ENCODE results near the gene PLXDC1. TPM values are rescaled to one million over a fixed set of nuclear protein-coding genes. Genes with fewer than 3 reads are reported as not detected.

PLXDC1 gene
- total RNA-seq, 4 donors from 2014 or later, result 1.8 to 13.4 (median 6.4) TPM

DNA sequence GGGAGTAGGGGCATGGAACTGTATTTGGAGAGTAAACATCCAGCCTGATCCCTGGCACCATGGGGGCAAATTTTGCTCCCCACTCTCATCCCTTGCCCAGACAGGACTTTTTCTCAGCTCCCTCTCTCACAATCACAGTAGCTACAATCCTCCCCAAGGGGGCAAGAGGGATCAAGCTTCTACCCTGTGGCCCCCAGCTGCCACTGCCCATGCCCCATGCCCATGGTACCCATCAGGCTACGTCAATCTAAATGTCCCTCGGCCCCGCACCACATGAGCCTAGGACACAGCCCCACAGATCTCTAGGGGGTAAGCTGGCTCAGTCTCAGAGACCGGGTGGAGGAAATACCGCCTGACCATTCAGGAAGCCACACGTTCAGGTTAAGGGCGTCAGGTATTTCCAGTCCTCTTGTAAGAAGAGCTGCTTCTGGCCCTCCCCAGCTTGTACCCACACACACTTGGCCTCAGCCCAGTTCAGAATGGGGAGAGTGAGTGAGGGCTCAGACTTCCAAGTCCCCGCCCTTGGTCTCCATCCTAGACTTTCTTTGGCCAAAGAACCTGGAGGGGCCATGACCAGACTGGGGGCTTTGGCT, 44.2 kb upstream of the PLXDC1 start:
- Histone ChIP-seq H3K4me3 (replicated peaks in 1 of 3) (peak overlapping the region in 1 of 3 donors; percentile 3), H3K9me3 (no peaks in the 10 kb centered on the region), H3K27me3 (no peaks in the 10 kb centered on the region), H3K36me3 (no peaks in the 10 kb centered on the region), H3K27ac (peak overlapping the region; percentile 33 to 55 (median 38)), H3K4me1 (peaks cover 32 to 35% of the 10 kb centered on the region in 2 donors)
- intact Hi-C loops (cut with DNase I), result no loop called here
- DNase-seq, result peak; percentile 72
- no peak for TF ChIP-seq POLR2A (IDR thresholded peaks at IDR 0.05)
- TF ChIP-seq, protein P1, sequence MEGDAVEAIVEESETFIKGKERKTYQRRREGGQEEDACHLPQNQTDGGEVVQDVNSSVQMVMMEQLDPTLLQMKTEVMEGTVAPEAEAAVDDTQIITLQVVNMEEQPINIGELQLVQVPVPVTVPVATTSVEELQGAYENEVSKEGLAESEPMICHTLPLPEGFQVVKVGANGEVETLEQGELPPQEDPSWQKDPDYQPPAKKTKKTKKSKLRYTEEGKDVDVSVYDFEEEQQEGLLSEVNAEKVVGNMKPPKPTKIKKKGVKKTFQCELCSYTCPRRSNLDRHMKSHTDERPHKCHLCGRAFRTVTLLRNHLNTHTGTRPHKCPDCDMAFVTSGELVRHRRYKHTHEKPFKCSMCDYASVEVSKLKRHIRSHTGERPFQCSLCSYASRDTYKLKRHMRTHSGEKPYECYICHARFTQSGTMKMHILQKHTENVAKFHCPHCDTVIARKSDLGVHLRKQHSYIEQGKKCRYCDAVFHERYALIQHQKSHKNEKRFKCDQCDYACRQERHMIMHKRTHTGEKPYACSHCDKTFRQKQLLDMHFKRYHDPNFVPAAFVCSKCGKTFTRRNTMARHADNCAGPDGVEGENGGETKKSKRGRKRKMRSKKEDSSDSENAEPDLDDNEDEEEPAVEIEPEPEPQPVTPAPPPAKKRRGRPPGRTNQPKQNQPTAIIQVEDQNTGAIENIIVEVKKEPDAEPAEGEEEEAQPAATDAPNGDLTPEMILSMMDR (IDR thresholded peaks at IDR 0.05), result no peak
- WGBS, 2 donors, result 30 to 52% methylated on average over 7 of the region's 8 CpGs

- H3K4me3 ChIP-seq (replicated peaks in 1 of 3), result no peak overlapping the region
- intact Hi-C loops (cut with DNase I), result no loop called here
- no peak for DNase-seq
These were observed 43.6 kb upstream of the PLXDC1 start for GRCh38 chr17:39194985-39195524.

DNA sequence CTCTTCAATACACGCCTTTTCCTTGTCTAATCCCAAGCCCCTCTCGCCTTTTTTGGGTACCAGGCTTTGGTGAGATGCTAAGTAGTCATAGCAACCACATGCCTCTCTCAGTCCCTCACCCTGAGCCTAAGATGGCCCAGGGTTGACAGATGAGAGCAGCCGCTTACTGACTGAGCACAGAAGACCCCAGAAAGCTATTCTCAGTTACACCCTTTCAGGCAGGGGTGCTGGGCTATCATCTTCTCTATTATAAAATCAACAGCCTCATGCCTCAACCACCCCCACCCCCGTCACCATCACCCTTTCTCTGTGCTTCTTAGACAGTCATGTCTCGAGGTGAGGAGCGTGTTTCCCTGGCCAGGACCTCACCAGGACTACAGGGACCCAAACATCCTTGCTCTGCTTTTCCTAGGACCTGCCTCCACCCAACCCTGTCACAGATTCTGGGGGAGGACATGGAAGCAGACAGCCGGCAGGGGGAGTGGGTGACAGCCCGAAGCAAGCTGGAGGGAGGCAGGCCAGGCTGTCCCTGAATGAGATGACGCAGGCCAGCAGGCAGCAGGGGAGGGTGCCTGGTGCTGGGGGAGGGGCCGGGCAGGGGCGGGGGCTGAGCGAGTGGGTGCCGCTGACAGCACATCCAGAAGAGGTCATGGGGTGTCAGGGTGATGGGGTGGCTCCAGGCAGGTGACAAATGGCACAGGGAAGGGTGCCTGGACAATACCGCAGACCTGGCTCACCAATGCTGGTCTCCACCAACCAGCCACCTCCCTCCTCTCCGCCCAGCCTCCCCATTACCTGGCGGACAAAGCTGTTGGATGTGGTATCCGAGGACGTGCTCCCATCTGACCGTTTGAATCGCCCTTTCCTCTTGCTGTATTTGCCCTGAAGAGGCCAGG, 42.9 kb upstream of the PLXDC1 start:
- WGBS, 2 donors, result 60 to 66% methylated on average over 19 to 20 of the region's 20 CpGs
- Histone ChIP-seq H3K36me3 (peaks cover 0 to 6% of the 10 kb centered on the region in 2 donors), H3K4me3 (replicated peaks in 1 of 3) (no peak overlapping the region), H3K27me3 (no peaks in the 10 kb centered on the region), H3K9me3 (no peaks in the 10 kb centered on the region), H3K27ac (peak overlapping the region in 1 of 3 donors; percentile 38), H3K4me1 (peaks cover 28 to 32% of the 10 kb centered on the region in 2 donors)
- no peak for DNase-seq
- intact Hi-C loops (cut with DNase I), result no loop called here
- TF ChIP-seq POLR2A (IDR thresholded peaks at IDR 0.05), result no peak
- TF ChIP-seq, protein P1 (IDR thresholded peaks at IDR 0.05), result no peak

More at GRCh38 chr17:39194985-39195524, 43.6 kb upstream of the PLXDC1 start:
- Histone ChIP-seq H3K9me3 (no peaks in the 10 kb centered on the region), H3K4me1 (peaks cover 31 to 35% of the 10 kb centered on the region in 2 donors), H3K27ac (peak overlapping the region in 2 of 3 donors; percentile 33 to 38), H3K27me3 (no peaks in the 10 kb centered on the region), H3K36me3 (peaks cover 0 to 3% of the 10 kb centered on the region in 2 donors)
- TF ChIP-seq POLR2A (IDR thresholded peaks at IDR 0.05), result no peak
- TF ChIP-seq, protein P1 (IDR thresholded peaks at IDR 0.05), result no peak
- WGBS, 2 donors, result 67 to 68% methylated on average over 6 to 8 of the region's 10 CpGs

GRCh38 chr17:39193346-39193745, 41.9 kb upstream of the PLXDC1 start:
- H3K27ac ChIP-seq, result no peak overlapping the region
- no peak for DNase-seq
- peaks cover 27 to 29% of the 10 kb centered on the region in 2 donors for H3K4me1 ChIP-seq
- TF ChIP-seq POLR2A (IDR thresholded peaks at IDR 0.05), result no peak
- TF ChIP-seq, protein P1 (IDR thresholded peaks at IDR 0.05), result no peak
- intact Hi-C loops (cut with DNase I), result no loop called here
- peaks cover 0 to 10% of the 10 kb centered on the region in 2 donors for H3K36me3 ChIP-seq
- no peak overlapping the region for H3K4me3 ChIP-seq (replicated peaks in 1 of 3)
- no peaks in the 10 kb centered on the region for H3K9me3 ChIP-seq
- 89 to 90% methylated on average over 5 to 10 of the region's 10 CpGs for WGBS, 2 donors
- H3K27me3 ChIP-seq, result no peaks in the 10 kb centered on the region
